IPS DF 6.9 (cell line): Measurements from ENCODE around the gene EPB41L5.
"Not testable (repeated sequence)": the region's sequence is repeated elsewhere in the genome, so short reads cannot be mapped to it uniquely, and the experiment has no call there.

ENCODE experiments used
- DNase-seq: peaks from one replicate; pipeline ENCODE4 v3.0.0-alpha.2; 2013; ENCODE audit warnings: low read depth, low spot score
- H3K27ac ChIP-seq: one replicate; pipeline ENCODE4 v1.5.1; 2013; ENCODE audit warnings: low read length, control low read depth
- H3K27me3 ChIP-seq: 2 replicates; pipeline ENCODE4 v1.6.1; 2013; ENCODE audit warnings: mild to moderate bottlenecking, low read length; ENCODE audit not compliant: control insufficient read depth, insufficient read depth
- H3K36me3 ChIP-seq: 2 replicates; pipeline ENCODE4 v1.6.1; 2013; ENCODE audit warnings: low read length; ENCODE audit not compliant: control insufficient read depth, insufficient read depth
- H3K4me1 ChIP-seq: 2 replicates; pipeline ENCODE4 v1.6.1; 2013; ENCODE audit warnings: low read length; ENCODE audit not compliant: control insufficient read depth, insufficient read depth
- H3K4me3 ChIP-seq: 2 replicates; pipeline ENCODE4 v1.5.1; 2013; ENCODE audit warnings: mild to moderate bottlenecking, low read length
- H3K9me3 ChIP-seq: 2 replicates; pipeline ENCODE4 v1.6.1; 2013; ENCODE audit warnings: low read length, inconsistent platforms; ENCODE audit not compliant: control insufficient read depth, insufficient read depth
- WGBS: extraction: QIAGEN DNeasy Blood & Tissue Kit; methylation state at CpG from one replicate; pipeline ENCODE4 v1.1.7; 2013; ENCODE audit warnings: mixed read lengths, missing lambda C conversion rate; ENCODE audit not compliant: insufficient read length, insufficient coverage; 5-methylcytosine and 5-hydroxymethylcytosine counted together

The EPB41L5 gene

DNA sequence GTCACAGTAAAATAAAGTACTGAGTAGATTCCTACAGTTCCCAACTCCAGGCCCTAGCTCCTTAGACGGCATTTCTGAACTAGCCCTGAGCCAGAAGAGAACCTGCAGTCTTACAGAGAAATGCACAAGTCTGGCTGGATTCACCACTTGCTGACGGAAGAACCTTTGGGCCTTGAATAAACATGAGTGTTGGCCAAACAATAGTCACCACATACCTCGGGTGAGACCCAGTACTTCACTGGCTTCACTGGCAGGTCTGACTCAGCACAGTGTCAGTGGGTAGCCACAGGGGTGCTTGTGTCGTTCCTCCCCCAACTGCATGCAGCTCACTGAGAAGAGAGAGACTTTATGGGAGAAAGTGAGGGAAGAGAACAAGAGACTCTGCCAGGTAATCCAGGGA is 121.4 kb downstream of the EPB41L5 start:
- no CpG with 5 or more reads among the region's 4 CpGs for WGBS
- Histone ChIP-seq H3K4me1 (no peaks in the 10 kb centered on the region), H3K9me3 (no peaks in the 10 kb centered on the region), H3K36me3 (no peaks in the 10 kb centered on the region), H3K27ac (no peak overlapping the region), H3K27me3 (no peaks in the 10 kb centered on the region), H3K4me3 (no peak overlapping the region)
- no peak for DNase-seq

- not testable (repeated sequence) for H3K36me3 ChIP-seq, DNase-seq, H3K27me3 ChIP-seq, H3K27ac ChIP-seq, H3K4me3 ChIP-seq, H3K4me1 ChIP-seq, H3K9me3 ChIP-seq
- no CpG with 5 or more reads among the region's 2 CpGs for WGBS
These were observed 122.1 kb downstream of the EPB41L5 start for GRCh38 chr2:120135013-120135412.

DNA sequence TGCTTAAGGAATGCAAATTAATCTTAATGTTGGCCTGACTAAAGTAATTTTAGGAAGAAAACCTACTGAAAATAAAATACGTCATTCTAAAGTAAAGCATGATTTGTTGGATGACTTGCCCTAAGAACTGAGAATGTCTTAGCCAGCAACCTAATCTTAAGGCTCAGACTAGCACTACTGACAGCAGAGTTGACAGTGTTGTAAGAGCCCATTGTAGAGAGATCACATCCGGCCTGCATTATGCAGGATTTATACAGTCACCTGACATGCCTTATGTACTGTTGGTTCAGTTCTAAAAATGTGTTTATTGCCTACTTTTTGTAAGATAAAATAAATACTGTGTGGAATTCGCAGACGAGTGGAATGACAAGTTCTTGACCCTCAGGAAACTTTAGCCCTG is 128.0 kb downstream of the EPB41L5 start:
- no CpG with 5 or more reads among the region's 4 CpGs for WGBS
- no peaks in the 10 kb centered on the region for H3K4me1 ChIP-seq
- H3K27ac ChIP-seq, result no peak overlapping the region
- no peaks in the 10 kb centered on the region for H3K36me3 ChIP-seq
- no peak overlapping the region for H3K4me3 ChIP-seq
- no peaks in the 10 kb centered on the region for H3K9me3 ChIP-seq
- DNase-seq, result no peak
- no peaks in the 10 kb centered on the region for H3K27me3 ChIP-seq

- Histone ChIP-seq H3K36me3 (no peaks in the 10 kb centered on the region), H3K9me3 (no peaks in the 10 kb centered on the region)
- WGBS, result no CpG with 5 or more reads among the region's 2 CpGs
These were observed 128.6 kb downstream of the EPB41L5 start for GRCh38 chr2:120141300-120142069.

GRCh38 chr2:120142528-120143219 is 129.8 kb downstream of the EPB41L5 start:
- H3K4me1 ChIP-seq, result no peaks in the 10 kb centered on the region
- H3K9me3 ChIP-seq, result no peaks in the 10 kb centered on the region
- no peak overlapping the region for H3K4me3 ChIP-seq
- no peak for DNase-seq
- WGBS, result no CpG with 5 or more reads among the region's 2 CpGs
- no peak overlapping the region for H3K27ac ChIP-seq
- no peaks in the 10 kb centered on the region for H3K36me3 ChIP-seq
- no peaks in the 10 kb centered on the region for H3K27me3 ChIP-seq

More at GRCh38 chr2:120141300-120142069, 128.6 kb downstream of the EPB41L5 start:
- H3K27ac ChIP-seq, result no peak overlapping the region
- H3K4me3 ChIP-seq, result no peak overlapping the region
- no peak for DNase-seq
- H3K27me3 ChIP-seq, result no peaks in the 10 kb centered on the region
- H3K4me1 ChIP-seq, result no peaks in the 10 kb centered on the region

GRCh38 chr2:120148229-120148628 is 135.4 kb downstream of the EPB41L5 start:
- DNase-seq, result no peak
- no peaks in the 10 kb centered on the region for H3K9me3 ChIP-seq
- WGBS, result no CpG with 5 or more reads among the region's 1 CpG

DNA sequence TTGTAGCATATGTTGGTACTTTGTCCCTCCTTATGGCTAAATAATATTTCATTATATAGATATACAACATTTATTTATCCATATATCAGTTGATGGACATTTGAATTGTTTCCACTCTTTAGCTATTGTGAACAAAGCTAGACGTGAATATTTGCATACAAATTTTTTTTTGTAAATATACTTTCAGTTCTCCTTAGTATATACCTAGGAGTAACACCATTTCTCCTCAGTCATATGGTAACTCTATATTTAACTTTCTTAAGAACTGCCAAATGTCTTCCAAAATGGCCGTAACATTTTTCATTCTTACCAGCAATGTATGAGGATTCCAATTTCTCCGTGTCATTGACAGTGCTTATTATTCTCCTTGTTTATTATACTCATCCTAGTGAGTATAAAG is 135.8 kb downstream of the EPB41L5 start:
- no CpG with 5 or more reads among the region's 3 CpGs for WGBS
- Histone ChIP-seq H3K27ac (no peak overlapping the region), H3K27me3 (no peaks in the 10 kb centered on the region), H3K9me3 (no peaks in the 10 kb centered on the region), H3K4me3 (no peak overlapping the region), H3K4me1 (no peaks in the 10 kb centered on the region), H3K36me3 (no peaks in the 10 kb centered on the region)
- no peak for DNase-seq

More at GRCh38 chr2:120148229-120148628, 135.4 kb downstream of the EPB41L5 start:
- no peaks in the 10 kb centered on the region for H3K36me3 ChIP-seq
- no peaks in the 10 kb centered on the region for H3K27me3 ChIP-seq
- no peaks in the 10 kb centered on the region for H3K4me1 ChIP-seq
- H3K4me3 ChIP-seq, result no peak overlapping the region
- no peak overlapping the region for H3K27ac ChIP-seq

- DNase-seq, result no peak
- H3K27ac ChIP-seq, result no peak overlapping the region
- no peaks in the 10 kb centered on the region for H3K4me1 ChIP-seq
- no peak overlapping the region for H3K4me3 ChIP-seq
- no peaks in the 10 kb centered on the region for H3K27me3 ChIP-seq
- H3K36me3 ChIP-seq, result no peaks in the 10 kb centered on the region
- WGBS, result no CpG with 5 or more reads among the region's 2 CpGs
- H3K9me3 ChIP-seq, result no peaks in the 10 kb centered on the region
These were observed 136.5 kb downstream of the EPB41L5 start for GRCh38 chr2:120149406-120149805.

- Histone ChIP-seq H3K36me3 (no peaks in the 10 kb centered on the region), H3K4me3 (no peak overlapping the region), H3K9me3 (no peaks in the 10 kb centered on the region), H3K4me1 (no peaks in the 10 kb centered on the region), H3K27ac (no peak overlapping the region), H3K27me3 (no peaks in the 10 kb centered on the region)
- WGBS, result no CpG with 5 or more reads among the region's 4 CpGs
- DNase-seq, result no peak
These were observed 137.2 kb downstream of the EPB41L5 start for GRCh38 chr2:120150040-120150482.

DNA sequence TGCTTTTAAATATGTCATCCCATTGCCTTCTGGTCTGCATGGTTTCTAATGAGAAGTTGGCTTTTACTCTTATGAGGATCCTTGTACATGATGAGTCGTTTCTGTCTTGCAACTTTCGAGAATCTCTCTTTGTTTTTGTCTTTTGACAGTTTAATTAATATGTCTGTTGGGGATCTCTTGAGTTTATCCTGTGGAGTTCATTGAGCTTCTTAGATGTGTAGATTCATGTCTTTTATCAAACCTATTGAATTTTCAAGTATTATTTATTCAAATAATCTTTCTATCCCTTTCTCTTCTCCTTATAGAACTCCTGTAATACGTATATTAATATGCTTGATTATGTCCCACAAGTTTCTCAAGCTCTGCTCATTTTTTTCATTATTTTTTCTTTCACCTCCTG is 142.4 kb downstream of the EPB41L5 start:
- Histone ChIP-seq H3K9me3 (no peaks in the 10 kb centered on the region), H3K27me3 (no peaks in the 10 kb centered on the region), H3K4me1 (no peaks in the 10 kb centered on the region), H3K27ac (no peak overlapping the region), H3K4me3 (no peak overlapping the region), H3K36me3 (peaks cover 4% of the 10 kb centered on the region; the same call in 1 of the 2 replicates)
- WGBS, result 100% methylated on average over 1 of the region's 3 CpGs
- no peak for DNase-seq
